HG02870 (cell line): Measurements from ENCODE around the gene CRCP.

Experiments used
- ATAC-seq: cut with Tn5 transposase; IDR thresholded peaks from one replicate; pipeline ENCODE4 v1.9.1; 2021; ENCODE audit warnings: mild to moderate bottlenecking, moderate library complexity; ENCODE audit not compliant: unreplicated experiment

Gene CRCP

DNA sequence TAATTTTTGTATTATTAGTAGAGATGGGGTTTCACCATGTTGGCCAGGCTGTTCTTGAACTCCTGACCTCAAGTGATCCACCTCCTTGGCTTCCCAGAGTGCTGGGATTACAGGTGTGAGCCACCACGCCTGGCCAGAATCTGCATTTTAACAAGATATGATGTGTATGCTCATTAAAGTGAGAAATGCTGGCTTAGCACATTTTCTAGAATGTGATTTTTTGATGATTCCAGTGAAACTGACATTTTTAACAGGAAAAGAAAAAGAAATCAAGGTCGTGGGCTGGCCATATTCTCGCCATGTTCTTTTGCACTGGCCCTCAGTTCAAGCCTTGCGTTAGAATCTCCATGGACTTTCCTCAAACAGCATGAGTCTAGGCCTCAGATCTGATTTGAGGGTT is 72.3 kb downstream of the CRCP start:
- no peak for ATAC-seq

DNA sequence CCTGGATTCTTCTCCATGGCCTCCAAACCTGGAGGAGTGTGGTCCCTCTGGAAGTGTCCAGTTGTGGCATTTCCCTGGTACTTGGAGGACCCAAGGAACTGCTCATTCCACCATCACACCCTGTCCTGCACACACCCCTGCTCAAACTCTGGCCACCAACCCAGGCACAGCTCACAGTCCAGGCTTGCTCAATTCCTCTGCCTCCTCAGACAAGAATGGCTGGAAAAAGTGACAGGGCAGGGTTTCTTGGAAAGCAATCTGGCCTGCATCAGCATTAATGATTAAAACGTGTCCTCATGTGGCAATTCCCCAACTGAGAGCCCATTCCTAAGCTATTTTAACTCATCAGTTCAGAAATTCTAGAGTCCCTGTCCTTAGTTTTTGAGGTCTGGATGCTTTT is 73.3 kb downstream of the CRCP start:
- no peak for ATAC-seq

DNA sequence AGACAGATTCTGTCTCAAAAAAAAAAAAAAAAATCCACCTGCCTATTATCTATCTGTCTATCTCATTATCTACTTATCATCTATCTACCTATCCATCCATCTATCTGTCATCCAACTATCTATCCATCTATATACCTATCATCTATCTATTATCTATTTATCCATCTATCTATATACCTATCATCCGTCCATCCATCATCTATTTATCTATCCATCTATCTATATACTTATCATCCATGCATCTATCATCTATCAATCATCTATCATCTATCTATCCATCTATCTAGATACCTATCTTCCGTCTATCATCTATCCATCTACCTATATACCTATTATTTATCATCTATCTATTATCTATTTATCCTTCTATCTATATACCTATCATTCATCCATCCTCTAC is 74.0 kb downstream of the CRCP start:
- no peak for ATAC-seq

DNA sequence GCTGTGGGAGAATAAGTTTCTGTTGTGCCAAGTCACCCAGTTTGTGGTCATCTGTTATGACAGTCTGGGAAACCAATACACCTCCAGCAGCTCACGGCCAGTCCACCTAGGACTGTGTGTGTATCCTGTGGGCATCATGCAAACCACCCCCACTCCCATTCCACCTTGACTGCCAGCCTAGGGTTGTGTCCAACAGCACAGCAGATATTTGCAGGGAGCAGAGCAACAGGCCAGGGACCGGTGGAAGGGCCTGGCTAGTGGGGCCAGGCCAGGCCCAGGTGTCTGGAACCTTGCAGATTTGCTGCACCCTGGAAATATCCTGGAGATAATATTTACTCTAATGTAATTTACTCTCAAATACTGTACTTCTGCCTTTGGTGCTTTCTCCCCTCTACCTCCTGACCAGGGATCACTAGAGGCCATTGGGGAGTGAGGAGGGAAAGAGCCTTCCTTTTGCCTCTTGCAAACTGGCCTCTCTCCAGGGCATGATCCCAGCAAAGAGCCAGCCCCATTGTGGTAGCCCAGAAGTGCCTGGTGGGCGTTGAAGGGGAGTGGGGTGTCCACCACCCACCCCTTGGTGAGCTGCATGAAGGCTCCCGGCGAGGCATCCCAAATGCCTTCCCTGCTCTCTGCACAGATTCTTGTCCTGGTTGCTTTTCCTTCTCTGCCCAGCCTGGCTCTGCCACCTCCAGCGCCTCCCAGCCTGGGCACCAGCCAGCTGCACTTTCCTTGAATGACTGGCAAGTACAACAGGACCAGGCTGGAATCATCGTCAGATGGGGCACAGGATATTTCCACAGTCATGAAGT is 75.3 kb downstream of the CRCP start:
- no peak for ATAC-seq

DNA sequence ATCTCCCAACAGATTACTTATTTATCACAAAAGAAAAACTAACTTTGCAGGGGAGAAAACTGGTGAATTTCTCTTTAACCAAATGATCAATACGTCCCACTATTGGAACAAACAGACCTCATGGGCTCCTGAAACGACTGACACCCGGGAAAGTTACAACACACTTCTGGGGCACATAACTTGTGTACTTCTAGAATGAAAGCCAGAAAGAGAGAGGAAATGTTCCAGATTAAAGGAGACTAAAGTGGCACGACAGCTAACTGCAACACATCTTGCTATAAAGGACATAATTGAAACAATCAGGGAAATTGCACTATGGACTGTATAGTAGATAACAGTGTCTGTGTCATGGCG is 75.8 kb downstream of the CRCP start:
- ATAC-seq, result no peak

DNA sequence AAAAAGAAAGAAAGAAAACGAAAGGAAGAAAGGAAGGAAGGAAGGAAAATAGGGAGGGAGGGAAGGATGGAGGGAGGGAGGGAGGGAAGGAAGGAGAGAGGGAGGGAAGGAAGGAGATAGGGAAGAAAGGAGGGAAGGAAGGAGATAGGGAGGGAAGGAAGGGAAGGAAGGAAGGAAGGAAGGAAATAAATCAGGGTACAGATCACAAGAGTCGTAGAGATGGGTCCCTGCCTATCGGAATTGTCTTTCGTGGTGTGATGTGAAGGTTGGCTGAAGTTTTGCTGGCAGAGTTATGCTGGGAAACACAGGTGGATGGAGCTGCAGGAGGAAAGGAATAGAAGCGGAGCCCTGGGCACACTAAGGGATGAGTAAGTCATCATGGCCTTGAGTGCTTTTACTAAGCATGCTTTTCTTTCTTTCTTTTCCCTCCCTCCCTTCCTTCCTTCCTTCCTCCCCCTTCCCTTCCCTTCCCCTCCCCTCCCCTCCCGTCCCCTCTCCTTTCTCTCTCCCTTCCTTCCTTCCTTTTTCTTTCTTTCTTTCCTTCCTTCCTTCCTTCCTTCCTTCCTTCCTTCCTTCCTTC is 78.6 kb downstream of the CRCP start:
- ATAC-seq, result no peak

DNA sequence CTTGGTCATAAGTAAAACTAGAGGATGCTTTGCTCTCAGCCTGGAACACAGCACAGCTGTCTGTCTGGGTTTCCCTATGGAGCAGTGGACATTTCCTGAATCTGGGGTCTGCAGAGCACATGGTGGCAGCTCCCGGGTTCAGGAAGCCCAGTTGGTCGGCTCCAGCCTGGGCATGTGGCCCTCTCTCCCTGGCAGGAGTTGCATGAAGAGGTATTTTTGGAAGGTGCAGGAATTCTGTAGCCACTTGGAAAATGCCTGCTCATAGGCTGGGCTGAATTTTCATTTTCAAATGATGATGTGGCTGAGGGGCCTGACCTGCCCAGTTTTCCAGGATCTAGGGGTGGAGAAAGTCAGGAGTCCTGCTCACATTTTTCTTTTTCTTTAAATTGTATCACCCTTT is 83.8 kb downstream of the CRCP start:
- no peak for ATAC-seq

DNA sequence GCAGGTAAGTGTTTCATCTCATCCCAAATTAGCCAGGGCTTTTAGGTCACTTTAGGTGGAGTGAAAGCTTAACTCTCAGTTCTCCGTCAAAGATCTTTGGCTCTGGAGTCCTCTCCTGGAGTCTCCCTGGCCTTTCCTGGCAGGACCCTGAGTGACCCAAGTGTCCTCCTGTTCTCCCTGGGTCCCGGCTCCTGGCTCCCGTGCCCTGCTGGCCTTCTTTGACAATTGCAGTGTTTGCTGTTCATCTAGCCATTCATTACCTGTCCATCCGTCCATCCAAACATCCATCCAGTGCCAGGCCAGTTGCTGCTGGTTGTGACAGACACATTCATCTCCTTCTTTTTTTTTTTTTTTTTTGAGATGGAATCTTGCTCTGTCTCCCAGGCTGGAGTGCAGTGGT is 84.3 kb downstream of the CRCP start:
- ATAC-seq, result no peak

DNA sequence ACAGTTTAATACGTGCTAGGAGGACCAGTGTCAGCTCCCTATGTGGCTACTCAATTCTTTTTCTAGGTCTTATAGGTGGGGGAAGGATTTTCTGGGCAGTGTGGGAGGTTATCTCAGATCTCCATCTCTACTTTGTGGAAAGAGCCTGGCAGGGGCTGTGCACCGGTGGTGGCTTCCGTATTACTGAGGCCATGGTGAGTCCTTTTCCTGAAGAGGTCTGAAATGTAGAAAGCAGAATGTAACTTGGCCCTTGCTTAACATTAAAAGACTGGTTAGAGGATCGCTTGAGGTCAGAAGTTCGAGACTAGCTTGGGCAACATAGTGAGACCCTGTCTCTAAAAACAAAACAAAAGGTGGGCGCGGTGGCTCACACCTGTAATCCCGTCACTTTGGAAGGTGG is 87.8 kb downstream of the CRCP start:
- no peak for ATAC-seq
